ENCODE results near the gene MTG2.

DNA sequence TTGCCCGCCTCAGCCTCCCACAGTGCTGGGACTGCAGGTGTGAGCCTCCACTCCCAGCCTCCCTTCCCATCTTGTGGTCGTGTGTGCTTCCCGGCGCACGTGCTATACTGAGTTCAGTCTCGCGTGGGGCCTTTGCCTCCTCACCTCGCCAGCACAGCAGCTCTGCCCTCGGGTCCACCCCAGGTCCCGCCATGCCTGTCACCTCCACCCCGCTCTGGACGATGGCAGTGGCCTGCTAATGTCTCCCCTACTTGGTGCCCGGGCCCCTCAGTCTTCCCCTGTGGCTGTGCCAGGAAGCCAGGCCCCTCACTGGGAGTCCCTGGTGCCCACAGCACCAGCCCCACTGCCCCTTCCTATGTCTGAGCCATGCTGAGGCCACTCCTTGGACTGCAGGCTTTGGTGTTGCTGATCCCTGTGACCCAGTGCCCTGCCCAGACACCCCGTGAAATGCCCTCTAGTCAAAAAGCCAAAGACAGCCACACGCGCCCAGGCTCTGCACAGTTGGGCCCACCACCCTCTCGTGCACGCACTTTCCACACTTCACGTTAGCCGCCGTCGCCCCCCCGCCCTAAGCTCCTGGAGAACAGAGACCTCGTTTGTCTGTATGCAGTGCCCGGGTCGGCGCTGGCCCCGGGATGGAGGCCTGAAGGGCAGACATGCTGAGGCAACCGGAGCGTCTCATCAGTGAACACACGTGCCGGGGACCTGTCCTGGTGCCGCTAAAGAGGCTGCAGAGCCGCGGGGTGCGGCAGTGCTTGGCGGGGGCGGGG lies 23.0 kb downstream of the MTG2 start:
- TF ChIP-seq EZH2phosphoT487 (IDR thresholded peaks at IDR 0.05; ENCODE audit: unreplicated experiment) (no peak), POLR2AphosphoS5 (IDR thresholded peaks at IDR 0.05; ENCODE audit: low read depth) (no peak), EZH2 (IDR thresholded peaks at IDR 0.05; ENCODE audit: low read depth, unreplicated experiment) (no peak)
- TF ChIP-seq, protein P1, sequence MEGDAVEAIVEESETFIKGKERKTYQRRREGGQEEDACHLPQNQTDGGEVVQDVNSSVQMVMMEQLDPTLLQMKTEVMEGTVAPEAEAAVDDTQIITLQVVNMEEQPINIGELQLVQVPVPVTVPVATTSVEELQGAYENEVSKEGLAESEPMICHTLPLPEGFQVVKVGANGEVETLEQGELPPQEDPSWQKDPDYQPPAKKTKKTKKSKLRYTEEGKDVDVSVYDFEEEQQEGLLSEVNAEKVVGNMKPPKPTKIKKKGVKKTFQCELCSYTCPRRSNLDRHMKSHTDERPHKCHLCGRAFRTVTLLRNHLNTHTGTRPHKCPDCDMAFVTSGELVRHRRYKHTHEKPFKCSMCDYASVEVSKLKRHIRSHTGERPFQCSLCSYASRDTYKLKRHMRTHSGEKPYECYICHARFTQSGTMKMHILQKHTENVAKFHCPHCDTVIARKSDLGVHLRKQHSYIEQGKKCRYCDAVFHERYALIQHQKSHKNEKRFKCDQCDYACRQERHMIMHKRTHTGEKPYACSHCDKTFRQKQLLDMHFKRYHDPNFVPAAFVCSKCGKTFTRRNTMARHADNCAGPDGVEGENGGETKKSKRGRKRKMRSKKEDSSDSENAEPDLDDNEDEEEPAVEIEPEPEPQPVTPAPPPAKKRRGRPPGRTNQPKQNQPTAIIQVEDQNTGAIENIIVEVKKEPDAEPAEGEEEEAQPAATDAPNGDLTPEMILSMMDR (conservative IDR thresholded peaks at IDR 0.05; ENCODE audit: low read depth in 2 of 2): no peak
- TF ChIP-seq, protein P2, sequence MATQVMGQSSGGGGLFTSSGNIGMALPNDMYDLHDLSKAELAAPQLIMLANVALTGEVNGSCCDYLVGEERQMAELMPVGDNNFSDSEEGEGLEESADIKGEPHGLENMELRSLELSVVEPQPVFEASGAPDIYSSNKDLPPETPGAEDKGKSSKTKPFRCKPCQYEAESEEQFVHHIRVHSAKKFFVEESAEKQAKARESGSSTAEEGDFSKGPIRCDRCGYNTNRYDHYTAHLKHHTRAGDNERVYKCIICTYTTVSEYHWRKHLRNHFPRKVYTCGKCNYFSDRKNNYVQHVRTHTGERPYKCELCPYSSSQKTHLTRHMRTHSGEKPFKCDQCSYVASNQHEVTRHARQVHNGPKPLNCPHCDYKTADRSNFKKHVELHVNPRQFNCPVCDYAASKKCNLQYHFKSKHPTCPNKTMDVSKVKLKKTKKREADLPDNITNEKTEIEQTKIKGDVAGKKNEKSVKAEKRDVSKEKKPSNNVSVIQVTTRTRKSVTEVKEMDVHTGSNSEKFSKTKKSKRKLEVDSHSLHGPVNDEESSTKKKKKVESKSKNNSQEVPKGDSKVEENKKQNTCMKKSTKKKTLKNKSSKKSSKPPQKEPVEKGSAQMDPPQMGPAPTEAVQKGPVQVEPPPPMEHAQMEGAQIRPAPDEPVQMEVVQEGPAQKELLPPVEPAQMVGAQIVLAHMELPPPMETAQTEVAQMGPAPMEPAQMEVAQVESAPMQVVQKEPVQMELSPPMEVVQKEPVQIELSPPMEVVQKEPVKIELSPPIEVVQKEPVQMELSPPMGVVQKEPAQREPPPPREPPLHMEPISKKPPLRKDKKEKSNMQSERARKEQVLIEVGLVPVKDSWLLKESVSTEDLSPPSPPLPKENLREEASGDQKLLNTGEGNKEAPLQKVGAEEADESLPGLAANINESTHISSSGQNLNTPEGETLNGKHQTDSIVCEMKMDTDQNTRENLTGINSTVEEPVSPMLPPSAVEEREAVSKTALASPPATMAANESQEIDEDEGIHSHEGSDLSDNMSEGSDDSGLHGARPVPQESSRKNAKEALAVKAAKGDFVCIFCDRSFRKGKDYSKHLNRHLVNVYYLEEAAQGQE (IDR thresholded peaks at IDR 0.05; ENCODE audit: unreplicated experiment): no peak
- TF ChIP-seq, protein P3, sequence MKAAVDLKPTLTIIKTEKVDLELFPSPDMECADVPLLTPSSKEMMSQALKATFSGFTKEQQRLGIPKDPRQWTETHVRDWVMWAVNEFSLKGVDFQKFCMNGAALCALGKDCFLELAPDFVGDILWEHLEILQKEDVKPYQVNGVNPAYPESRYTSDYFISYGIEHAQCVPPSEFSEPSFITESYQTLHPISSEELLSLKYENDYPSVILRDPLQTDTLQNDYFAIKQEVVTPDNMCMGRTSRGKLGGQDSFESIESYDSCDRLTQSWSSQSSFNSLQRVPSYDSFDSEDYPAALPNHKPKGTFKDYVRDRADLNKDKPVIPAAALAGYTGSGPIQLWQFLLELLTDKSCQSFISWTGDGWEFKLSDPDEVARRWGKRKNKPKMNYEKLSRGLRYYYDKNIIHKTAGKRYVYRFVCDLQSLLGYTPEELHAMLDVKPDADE (IDR thresholded peaks at IDR 0.05): no peak

Data from GM23338 (cell line).